Stimulated activated naive CD8-positive, alpha-beta T cell treated with anti-CD3 and anti-CD28 coated beads, Interleukin-15, Interleukin-2, amounts not matched to agents 100 U/mL and 50 U/mL, for 24 hours (primary cell): ENCODE results near the gene HEXD.
A peak's percentile ranks its signal among the peaks of the same experiment; 100 is the strongest.

ENCODE experiments used
- ATAC-seq: fragments of 150-1000 bp; cut with Tn5 transposase; one replicate; pipeline ENCODE4 v1.10.0; 2021
- DNase-seq: peaks from one replicate; pipeline ENCODE4 v3.0.0; 2021

HEXD gene

GRCh38 chr17:82415336-82415735 is 2.8 kb upstream of the HEXD start:
- ATAC-seq (no peak), DNase-seq (no peak)

- DNase-seq, result no peak
- ATAC-seq, result no peak
Observed at GRCh38 chr17:82415786-82416185, 2.4 kb upstream of the HEXD start.

- DNase-seq (no peak), ATAC-seq (no peak)
Observed at GRCh38 chr17:82416264-82416663, 1.9 kb upstream of the HEXD start.

- no peak for DNase-seq
- no peak for ATAC-seq
Observed at GRCh38 chr17:82416771-82417170, 1.4 kb upstream of the HEXD start.

- ATAC-seq, result no peak
- no peak for DNase-seq
Observed at GRCh38 chr17:82419540-82419939, 1.4 kb downstream of the HEXD start.

GRCh38 chr17:82424001-82424862 is 6.1 kb downstream of the HEXD start:
- ATAC-seq, result no peak
- DNase-seq, result peak; percentile 73

- DNase-seq (no peak), ATAC-seq (no peak)
Observed at GRCh38 chr17:82424863-82425159, 6.7 kb downstream of the HEXD start.

GRCh38 chr17:82428546-82428945 is 10.4 kb downstream of the HEXD start:
- DNase-seq (no peak), ATAC-seq (no peak)

- ATAC-seq (no peak), DNase-seq (no peak)
Observed at GRCh38 chr17:82429824-82430223, 11.7 kb downstream of the HEXD start.

- no peak for DNase-seq
- no peak for ATAC-seq
Observed at GRCh38 chr17:82432017-82432416, 13.9 kb downstream of the HEXD start.

GRCh38 chr17:82433560-82434215 is 15.5 kb downstream of the HEXD start:
- no peak for ATAC-seq
- no peak for DNase-seq

GRCh38 chr17:82434216-82434565 is 16.0 kb downstream of the HEXD start:
- DNase-seq, result peak; percentile 37
- no peak for ATAC-seq

GRCh38 chr17:82435103-82435502 is 17.0 kb downstream of the HEXD start:
- DNase-seq (no peak), ATAC-seq (no peak)

- DNase-seq, result no peak
- no peak for ATAC-seq
Observed at GRCh38 chr17:82435601-82436583, 17.7 kb downstream of the HEXD start.

GRCh38 chr17:82436601-82437324 is 18.6 kb downstream of the HEXD start:
- DNase-seq, result no peak
- ATAC-seq, result no peak

- DNase-seq, result no peak
Observed at GRCh38 chr17:82437325-82437668, 19.1 kb downstream of the HEXD start.

GRCh38 chr17:82438401-82439193 is 20.4 kb downstream of the HEXD start:
- ATAC-seq (no peak), DNase-seq (no peak)

More at GRCh38 chr17:82437325-82437668, 19.1 kb downstream of the HEXD start:
- no peak for ATAC-seq

- ATAC-seq (no peak), DNase-seq (no peak)
Observed at GRCh38 chr17:82439194-82439828, 21.2 kb downstream of the HEXD start.

- DNase-seq (no peak), ATAC-seq (no peak)
Observed at GRCh38 chr17:82439829-82440365, 21.8 kb downstream of the HEXD start.

GRCh38 chr17:82440469-82440981 is 22.4 kb downstream of the HEXD start:
- no peak for ATAC-seq
- no peak for DNase-seq
